GM18498 (cell line): ENCODE data around the gene EEIG1.

Experiments
- ATAC-seq: cut with Tn5 transposase; IDR thresholded peaks from one replicate; pipeline ENCODE4 v1.9.1; 2021; ENCODE audit warnings: mild to moderate bottlenecking, moderate library complexity; ENCODE audit not compliant: unreplicated experiment

The EEIG1 gene

DNA sequence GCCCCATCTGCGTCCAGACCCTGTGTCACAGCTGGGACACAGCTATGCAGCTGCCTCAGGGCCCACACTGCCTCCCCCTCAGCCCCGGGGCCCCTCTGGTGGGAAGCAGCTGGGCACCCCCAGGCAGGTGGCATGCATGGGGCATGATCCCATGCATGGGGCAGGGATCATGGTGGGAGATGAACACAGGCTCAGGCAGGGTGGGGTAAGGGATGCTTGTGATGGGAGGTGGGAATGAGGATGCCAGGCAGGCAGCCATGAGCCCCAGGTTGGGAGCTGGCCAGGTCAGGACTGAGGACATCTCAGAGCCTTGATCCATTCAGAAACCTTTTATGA is 19.7 kb downstream of the EEIG1 start:
- no peak for ATAC-seq

DNA sequence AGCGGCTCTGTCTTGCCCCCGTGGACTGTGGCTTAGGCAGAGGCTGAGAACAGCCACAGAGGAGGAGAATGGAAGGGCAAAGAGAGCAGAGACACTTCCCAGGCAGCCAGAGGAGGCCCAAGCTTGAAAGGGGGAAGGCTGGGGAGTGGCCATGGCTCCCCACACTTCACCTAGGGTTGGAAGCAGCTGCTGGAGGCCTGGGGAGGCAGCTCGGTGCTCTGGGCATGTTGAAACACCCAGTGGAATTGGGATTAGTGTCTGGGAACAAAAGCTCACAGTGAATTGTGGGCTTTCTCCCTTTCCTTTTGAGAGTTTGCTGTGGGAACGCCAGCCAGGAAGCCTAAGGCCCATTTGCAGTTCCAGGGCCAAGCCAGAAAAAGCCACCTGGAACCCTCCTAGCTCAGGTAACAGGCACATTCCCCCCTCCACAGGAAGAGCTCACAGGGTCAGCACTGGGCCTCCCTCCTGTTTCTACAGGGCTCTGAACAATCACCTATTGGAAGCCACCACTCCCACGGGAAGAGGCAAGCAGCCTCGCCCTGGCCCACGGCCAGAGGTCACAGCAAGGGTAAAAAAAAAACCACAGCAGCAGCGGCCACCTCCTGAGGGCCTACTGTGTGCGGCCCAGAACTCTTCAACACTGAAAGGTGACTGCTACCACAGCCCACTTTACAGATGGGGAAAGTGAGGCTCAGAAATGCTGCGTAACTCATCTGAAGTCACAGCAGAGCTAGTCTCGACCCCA is 20.2 kb downstream of the EEIG1 start:
- no peak for ATAC-seq

DNA sequence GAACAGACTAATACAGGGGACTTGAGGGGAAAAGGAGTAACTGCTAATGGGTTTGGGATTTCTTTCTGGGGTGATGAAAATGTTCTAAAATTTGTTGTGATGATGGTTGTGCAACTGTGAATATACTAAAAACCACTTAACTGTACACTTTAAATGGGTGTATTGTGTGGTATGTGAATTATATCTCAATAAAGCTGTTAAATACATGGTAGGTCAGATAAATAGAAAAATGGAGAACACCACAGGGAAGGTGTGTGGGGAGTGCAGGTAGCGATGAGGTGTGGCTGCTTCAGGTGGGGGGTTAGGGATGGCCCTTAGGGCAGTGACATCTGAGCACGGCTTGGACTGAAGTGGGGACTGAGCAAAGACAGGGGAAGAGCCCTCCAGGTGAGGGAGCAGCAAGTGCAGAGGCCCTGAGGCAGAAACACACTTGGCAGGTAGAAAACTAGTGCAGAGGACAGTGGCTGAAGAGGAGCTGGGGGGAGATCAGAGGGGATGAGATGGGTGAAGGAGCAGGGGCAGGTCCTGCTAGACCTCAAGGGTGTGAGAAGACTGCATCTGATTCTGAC is 20.9 kb downstream of the EEIG1 start:
- no peak for ATAC-seq

DNA sequence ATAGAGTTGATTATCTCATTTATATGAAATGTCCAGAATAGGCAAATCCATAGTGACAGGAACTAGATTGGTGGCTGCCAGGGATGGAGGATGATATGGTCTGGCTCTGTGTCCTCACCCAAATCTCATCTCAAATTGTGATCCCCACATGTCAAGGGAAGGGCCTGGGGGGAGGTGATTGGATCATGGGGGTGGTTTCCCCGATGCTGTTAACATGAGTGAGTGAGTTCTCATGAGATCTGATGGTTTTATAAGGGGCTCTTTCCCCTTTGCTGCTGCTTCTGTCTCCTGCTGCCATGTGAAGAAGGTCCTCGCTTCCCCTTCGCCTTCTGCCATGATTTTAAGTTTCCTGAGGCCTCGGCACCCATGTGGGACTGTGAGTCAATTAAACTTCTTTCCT is 21.4 kb downstream of the EEIG1 start:
- ATAC-seq: no peak

DNA sequence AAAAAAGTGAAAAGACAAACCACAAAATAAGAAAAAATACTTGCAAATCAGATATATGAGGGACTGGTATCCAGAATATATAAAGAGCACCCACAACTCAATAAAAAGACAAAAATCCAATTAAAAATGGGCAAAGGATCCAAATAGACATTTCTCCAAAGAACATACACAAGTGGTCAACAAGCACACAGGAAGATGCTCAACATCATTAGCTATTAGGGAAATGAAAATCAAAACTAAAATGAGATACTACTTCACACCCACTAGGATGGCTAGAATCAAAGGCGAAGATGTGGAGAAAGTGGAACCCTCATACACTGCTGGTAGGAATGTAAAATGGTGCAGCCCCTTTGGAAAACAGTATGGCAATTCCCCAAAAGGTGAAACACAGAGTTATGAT is 22.1 kb downstream of the EEIG1 start:
- no peak for ATAC-seq

DNA sequence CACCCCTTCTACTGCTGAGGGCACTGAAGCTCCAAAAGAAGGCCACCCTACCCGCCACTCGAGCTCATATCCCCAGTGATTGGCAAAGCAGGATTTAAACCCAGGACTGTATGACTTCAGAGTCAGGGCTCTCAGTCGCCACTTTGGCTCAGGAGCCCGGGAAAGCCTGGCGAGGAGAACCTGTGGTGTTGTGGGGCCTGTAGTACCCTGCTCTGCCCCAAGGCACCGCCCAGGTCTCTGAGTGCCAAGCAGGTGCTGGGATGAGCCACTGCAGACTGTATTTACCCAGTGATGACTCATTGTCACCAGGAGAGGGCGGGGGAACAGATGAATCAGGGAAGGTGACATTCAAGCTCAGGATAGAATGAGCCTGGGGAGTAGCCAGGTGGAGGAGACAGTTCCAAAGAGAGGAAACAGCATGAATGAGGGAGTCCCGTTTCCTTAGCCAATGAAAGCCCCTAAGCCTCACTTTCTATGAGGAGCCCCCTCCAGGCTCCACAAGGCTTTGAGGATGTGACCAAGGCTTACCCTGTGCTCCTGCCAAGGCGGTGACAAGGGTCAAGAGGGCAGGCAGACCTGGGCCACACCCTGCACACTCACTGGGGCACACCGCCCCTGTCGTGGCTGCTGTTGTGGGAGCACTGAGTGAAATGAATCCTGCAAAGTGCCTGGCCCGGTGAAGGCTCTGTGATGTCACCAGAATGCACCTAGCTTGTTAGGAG is 25.3 kb downstream of the EEIG1 start:
- ATAC-seq: peak; percentile 74

DNA sequence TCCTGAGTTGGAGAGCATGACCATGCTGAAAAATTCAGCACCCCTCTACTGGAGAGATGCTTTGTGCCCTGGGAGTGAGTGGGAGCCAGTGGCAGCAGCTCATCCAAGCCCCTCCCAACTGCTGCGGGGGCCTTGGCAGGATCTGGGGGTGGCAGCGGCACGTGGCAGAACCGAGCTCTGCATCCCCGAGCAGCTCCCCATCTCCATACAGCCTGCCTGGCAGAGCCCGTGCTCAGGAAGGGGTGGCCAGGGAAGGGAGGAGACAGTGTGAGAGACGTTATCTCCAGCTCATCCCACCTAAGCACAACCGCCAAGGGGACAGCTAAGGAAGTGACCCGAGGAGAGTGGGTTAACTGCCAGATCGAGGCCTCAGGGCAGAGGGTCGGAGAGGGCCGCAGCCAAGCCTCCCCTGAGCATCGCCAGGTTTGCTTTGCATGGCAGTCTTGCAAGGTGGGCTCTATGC is 25.9 kb downstream of the EEIG1 start:
- no peak for ATAC-seq

DNA sequence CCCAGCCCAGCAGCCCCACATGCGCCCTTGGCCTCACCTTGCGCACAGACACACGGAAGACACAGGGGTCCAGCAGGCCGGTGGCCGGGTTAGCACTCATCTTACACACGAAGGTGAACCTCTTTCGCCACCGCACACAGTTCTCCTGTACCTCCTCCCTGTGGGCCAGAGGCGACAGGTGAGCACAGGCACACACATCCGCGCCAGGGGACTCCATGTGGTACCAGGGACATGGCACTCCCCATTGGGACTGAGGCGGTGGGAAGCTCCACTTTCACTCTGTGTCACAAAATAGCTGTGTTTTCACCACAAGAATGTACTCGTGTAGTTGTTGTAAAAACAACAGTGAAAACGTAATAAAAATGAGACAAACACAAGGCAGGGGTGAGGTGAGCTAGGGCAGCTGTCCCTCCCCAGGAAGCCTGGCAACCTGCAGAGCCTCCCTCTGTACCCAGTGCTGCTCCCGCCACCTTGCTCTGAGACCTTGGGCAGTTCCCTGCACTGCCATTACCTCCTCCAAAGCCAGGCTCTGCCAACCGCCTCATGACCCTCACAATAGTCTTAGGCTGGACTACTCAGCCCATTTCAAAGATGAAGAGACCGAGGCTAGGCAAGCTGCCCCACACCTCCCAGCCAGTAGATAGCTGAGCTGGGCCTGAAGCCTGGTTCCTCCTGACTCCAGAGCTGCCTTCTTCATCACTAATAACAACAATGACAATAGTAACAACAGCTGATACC is 26.9 kb downstream of the EEIG1 start:
- ATAC-seq: no peak

DNA sequence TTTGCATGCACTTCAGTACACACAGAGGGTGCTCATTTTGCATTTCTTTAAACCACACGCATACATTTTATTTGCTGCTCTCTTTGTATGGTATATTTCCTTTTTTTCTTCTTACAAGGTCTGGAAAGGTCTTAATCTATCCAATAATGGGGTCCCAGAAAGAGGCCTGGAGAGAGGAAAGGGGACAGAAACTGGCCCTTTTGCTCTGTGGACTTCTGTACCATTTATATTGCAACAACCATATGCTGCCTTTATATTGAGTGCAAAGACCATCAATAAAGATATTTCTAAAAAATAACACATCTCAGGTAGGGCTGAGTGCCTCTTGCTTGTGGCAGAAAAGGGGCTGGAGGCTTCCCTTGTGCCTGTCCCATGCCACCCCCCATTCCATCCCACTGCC is 27.6 kb downstream of the EEIG1 start:
- no peak for ATAC-seq

DNA sequence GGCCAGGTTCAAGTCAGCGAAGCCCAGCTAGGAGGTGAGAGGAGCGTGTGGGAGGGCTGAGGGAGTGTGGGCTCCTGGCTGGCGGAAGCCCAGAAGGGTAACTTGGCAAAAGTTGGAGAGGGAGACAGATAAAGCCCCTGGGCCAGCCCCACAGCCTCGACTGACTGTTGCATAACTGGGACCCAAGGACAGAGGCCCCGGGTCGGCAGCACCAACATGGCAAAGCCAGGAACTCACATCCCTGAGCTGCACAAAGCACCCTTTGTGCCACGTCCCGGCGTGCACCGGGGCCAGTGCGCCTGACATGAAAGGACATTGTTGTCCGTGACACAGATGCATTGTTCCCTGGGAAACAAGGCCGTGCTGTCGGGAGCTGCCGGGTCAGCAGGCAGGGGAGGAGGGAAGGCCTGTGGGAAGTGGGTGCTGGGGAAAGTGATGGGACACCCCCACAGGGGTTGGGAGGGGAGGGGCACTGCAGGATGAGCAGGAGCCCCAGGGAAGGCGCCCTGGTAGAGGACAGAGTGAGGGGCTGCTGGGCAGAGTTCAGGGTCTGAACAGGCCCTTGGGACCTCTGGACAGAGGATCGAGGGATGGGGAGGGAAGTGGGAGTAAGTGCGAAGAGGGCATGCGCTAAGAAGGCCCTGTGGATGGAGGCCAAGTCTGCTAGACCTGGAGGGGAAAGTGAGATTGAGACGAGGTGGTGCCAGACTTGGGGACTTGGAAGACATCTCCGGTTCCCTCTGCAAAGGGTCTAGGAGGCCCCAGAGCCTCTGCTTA is 30.1 kb downstream of the EEIG1 start:
- ATAC-seq: no peak

DNA sequence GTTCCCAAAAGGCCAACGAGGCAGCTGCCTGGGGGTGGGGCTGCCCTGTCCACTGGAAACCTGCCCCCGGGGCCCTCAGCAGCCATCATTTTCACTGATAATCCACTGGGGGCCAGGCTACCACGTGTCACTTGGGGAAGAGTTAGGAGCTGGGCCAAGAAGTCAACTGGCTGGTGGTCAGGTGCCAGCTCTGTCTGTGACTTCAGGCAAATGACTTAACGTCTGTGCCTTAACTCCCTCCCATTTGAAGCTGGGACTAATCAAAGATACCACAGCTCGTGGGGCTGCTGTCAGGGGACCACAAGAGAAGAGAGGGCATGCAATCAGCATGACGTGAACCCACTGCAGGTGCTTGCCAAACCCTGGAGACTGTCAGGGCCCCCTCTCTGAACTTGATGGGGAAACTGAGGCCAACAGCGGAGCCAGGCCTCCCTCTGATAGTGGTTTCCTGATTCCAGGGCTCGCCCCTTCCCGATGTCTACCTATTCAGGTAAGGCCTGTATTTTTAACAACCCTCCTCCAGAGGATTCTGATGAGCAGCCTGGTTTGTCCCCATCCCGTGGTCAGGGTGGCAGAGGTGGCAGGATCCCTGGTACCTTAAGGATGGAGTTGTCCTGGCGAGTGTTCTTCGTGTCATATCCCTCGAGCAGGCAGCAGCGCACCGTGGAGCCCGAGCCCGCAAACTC is 30.8 kb downstream of the EEIG1 start:
- ATAC-seq: no peak

DNA sequence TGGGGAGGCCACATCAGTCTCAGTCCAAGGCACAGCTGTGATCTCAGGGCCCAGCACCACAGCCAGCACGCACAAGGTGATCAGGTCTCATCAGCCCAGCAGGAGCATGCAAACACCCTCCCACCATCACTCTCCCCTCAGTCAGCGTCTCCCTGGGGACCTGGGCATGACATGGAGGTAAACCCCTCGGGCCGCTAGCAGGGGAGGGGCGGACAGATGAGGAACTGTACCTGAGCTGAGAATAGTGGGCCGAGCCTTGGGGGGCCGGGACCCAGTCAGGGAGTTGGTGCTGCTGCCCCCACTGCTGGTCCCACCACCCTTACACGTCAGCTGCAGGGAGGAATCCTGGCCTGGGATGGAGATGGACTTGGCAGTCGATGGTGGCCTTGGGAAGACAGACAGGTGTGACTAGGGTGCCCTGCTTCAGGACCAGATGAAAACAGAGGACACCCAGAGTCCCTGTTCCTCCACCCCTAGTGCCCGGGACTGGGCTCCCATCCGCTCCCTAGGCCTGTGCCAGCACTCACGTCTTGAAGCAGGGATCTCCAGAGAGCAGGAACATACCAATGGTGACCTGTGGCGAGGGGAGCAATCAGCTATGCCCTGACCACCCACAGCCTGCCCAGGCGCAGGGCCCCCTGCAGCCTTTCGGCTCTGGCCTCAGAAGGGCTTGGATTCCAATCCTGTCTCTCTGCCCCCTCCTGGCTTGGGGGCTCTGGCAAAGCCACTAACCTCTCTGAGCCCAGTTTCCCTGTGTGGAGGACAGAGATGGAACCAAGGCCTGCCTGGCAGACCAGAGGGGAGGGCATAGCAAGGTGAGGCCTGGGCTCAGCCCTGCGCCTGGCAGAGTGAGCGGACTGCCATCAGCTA is 32.7 kb downstream of the EEIG1 start:
- no peak for ATAC-seq

DNA sequence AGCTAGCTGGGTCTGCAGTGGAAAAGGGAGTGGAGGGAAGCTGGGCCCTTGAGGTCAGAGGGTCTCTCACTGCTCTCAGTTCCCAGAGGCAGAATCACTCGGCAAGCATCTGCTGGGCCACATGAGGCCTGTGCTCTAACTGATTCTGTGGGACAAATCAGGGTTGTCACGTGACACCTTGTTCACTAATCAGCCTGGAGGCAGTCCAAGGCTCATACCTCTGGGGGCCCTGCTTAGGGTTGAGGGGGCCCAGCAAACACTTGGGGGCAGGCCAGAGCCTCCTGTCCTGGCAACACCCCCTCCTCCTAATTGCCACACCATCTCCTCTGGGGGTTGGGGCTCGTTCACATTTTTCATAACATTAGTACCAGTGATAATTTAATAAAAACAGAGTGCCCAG is 34.1 kb downstream of the EEIG1 start:
- ATAC-seq: no peak

DNA sequence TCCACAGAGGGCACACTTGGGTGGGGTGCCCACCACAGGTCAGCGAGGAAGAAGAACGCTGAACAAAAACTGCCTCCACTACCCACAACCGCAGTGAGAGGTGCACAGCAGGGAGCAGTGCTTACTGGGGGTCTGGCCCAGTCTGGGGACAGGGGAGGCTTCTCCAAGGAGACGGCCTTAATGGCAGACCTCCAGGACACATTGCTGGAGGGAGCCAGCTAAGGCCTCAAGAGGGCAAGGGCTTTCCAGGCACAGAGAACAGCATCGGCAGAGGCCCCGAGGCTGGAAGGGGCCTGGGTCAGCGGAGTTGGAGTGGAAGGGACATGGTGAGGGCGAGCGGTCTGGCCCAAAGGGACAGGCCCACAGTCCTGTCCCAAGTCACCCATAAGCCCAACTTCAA is 34.8 kb downstream of the EEIG1 start:
- ATAC-seq: no peak

DNA sequence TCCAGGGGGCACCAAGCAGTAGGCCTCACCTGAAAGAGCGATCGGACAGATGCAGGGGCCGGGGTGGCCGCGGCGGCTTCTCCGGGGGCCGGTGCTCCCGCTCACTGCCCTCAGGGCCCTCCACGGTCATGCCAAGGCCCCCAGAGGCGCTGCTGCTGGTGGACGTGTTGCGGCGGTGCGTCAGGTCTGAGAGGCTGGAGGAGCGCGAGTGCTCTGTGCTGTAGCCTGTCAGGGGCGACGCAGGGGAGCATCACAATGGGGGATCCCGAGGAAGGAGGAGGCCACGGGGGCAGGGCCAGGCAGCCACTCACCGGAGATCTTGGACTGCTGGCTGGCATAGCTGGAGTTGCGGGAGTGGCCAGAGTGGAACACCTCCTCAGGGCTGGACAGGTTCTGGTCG is 35.5 kb downstream of the EEIG1 start:
- no peak for ATAC-seq

DNA sequence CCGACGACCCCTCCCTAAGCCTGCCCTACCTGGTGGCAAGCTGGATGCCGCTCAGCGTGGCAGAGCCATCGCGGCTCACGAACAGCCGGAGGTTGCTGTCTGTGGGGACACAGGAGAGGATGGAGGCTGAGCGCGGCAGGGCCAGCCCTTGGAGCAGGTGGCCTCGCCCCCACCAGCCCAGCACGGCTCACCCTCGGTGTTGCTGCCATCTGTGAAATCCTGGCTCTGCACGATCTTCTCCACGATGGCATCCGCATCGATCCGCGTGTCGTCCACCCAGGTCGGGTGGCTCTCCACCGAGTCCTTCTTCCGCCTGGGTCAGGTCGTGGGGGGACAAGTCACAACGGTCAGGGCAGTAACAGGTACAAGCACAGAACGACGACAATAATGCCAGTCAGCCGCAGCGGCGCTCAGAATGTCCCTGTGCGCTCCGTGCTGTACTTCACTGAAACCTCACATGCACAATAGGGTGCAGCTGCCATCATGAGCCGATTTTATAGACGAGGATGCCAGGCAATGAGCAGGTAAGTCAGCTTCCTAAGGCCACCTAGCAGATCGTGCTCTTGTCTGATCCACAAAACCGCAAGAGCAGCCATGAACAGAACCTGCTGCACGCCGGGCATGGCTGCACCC is 36.1 kb downstream of the EEIG1 start:
- no peak for ATAC-seq

DNA sequence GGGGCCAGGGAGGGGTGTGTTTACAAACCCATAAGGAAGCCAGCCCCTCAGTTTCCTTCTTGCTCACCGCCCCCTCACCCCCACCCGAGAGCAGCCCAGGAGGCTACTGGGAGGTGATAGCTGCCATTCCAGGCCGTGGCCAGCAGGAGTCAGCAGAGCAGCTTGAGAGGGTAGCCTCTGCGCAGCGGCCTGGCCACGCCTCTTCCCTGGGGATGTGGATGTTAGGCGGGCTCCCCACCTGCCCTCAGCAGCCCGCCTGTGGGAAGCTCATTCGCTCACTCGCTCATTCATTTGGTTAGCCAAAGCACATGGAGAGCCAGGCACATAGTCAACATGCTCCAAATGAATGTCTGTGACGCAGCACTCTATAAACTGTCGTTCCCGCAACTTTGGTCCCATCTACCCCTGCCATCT is 37.1 kb downstream of the EEIG1 start:
- peak; percentile 53 for ATAC-seq

DNA sequence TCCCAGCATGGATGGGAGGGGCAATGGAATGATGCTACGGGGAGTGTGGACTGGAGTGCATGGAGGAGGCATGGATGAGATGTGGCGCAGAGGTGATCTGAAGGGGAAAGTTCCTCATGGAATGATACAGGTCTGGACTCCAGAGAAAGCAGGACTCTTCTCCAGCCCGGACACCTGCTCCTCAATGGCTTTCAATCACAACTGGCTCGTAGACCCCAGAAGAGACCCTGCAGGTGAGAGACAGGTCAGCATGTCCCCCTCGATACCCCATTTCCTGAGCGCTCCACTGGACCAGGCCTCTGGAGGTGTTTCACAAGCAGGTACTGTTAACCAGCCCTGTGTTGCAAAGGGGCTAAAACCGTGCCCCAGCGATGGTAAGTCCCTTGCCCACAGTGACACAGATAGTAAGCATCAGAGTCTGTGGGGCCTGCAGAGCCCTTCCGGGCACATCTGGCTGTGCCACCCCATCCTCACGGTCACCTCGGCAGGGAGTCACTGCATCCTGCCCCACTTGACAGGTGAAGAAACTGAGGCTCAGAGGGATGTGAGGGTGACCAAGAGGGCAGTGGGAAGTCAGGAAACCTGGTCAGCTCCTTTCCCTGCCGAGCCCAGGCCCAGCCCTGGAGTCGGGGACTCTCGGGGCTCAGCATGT is 37.7 kb downstream of the EEIG1 start:
- ATAC-seq: no peak
